ENCODE data around the gene CRAMP1.

CRAMP1 gene

DNA sequence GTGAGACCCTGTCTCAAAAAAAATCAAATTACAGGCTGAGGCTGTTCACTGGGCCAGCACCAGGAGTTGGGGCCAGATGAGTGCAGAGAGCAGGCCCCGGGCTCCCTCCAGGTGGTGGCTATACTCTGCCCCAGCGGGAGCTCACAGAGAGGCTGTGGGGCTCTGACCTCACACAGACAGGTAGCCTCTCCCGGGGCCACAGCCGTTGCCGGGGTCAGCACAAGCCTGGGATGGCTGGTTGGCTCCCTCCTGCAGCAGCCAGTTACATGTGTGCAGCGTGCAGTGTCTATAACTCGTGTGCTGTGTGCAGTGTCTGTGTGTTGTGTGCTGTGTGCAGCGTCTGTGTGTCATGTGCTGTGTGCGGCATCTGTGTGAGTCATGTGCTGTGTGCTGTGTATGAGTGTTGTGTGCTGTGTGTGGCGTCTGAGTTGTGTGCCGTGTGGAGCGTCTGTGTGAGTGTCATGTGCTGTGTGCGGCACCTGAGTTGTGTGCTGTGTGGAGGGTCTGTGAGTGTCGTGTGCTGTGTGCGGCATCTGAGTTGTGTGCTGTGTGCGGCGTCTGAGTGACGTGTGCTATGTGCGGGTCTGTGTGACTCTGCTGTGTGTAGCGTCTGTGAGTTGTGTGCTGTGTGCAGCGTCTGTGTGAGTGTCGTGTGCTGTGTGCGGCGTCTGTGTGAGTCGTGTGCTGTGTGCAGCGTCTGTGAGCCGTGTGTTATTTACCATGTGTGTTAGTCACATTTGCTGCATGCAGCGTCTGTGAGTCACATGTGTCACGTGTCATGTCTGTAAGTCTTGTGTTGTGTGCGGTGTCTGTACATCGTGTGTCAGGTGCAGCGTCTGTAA lies 114.7 kb downstream of the CRAMP1 start:
- TF ChIP-seq SIN3A (IDR thresholded peaks at IDR 0.05; ENCODE audit: borderline replicate concordance, insufficient read depth, low read length), result no peak
- TF ChIP-seq FOXP2 (optimal IDR thresholded peaks at IDR 0.05; ENCODE audit: borderline replicate concordance, extremely low read depth, extremely low read length, insufficient read depth), result no peak
- TF ChIP-seq TAF1 (IDR thresholded peaks at IDR 0.05; ENCODE audit: borderline replicate concordance, insufficient read depth, low read length), result no peak
- TF ChIP-seq, protein P1, sequence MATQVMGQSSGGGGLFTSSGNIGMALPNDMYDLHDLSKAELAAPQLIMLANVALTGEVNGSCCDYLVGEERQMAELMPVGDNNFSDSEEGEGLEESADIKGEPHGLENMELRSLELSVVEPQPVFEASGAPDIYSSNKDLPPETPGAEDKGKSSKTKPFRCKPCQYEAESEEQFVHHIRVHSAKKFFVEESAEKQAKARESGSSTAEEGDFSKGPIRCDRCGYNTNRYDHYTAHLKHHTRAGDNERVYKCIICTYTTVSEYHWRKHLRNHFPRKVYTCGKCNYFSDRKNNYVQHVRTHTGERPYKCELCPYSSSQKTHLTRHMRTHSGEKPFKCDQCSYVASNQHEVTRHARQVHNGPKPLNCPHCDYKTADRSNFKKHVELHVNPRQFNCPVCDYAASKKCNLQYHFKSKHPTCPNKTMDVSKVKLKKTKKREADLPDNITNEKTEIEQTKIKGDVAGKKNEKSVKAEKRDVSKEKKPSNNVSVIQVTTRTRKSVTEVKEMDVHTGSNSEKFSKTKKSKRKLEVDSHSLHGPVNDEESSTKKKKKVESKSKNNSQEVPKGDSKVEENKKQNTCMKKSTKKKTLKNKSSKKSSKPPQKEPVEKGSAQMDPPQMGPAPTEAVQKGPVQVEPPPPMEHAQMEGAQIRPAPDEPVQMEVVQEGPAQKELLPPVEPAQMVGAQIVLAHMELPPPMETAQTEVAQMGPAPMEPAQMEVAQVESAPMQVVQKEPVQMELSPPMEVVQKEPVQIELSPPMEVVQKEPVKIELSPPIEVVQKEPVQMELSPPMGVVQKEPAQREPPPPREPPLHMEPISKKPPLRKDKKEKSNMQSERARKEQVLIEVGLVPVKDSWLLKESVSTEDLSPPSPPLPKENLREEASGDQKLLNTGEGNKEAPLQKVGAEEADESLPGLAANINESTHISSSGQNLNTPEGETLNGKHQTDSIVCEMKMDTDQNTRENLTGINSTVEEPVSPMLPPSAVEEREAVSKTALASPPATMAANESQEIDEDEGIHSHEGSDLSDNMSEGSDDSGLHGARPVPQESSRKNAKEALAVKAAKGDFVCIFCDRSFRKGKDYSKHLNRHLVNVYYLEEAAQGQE (IDR thresholded peaks at IDR 0.05; ENCODE audit: insufficient read depth in 1 of 2, low read depth in 2 of 2, low read length in 2 of 2), result no peak
- TF ChIP-seq POLR2AphosphoS5 (IDR thresholded peaks at IDR 0.05; ENCODE audit: low read depth, low read length), result no peak
